Activated CD4-positive, CD25-positive, alpha-beta regulatory T cell treated with anti-CD3 and anti-CD28 coated beads, Interleukin-2, amount 50 U/mL, for 24 hours (primary cell): ENCODE measurements around the gene KDM2A.
A peak's percentile ranks its signal among the peaks of the same experiment; 100 is the strongest.

Experiments
- ATAC-seq, 2 donors: fragments of 150-1000 bp; cut with Tn5 transposase; one replicate each; pipeline ENCODE4 v1.10.0; 2021; ENCODE audit warnings: mild to moderate bottlenecking in 1 of 2, moderate library complexity in 1 of 2

The KDM2A gene

GRCh38 chr11:67262731-67263675 lies 143.9 kb downstream of the KDM2A start:
- peak; percentile 52 to 58 for ATAC-seq

DNA sequence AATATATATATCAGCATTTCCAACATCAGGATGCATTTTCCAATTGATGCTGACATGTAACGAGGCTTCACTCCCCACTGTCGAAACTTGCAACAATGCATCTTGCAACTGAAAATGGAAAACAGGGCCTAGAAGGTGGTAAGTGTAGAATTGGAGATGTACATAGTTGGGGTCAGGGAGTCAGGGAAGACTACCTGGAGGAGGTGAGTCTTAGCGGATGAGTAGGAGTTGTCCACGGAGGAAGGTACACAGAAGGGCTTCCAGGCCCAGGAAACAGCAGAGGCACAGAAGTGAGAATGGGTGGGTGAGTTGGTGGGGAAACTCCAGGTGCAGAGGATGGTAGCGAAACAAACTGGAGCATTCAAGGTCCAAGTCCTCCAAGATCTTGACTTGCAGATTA lies 145.2 kb downstream of the KDM2A start:
- ATAC-seq: no peak

DNA sequence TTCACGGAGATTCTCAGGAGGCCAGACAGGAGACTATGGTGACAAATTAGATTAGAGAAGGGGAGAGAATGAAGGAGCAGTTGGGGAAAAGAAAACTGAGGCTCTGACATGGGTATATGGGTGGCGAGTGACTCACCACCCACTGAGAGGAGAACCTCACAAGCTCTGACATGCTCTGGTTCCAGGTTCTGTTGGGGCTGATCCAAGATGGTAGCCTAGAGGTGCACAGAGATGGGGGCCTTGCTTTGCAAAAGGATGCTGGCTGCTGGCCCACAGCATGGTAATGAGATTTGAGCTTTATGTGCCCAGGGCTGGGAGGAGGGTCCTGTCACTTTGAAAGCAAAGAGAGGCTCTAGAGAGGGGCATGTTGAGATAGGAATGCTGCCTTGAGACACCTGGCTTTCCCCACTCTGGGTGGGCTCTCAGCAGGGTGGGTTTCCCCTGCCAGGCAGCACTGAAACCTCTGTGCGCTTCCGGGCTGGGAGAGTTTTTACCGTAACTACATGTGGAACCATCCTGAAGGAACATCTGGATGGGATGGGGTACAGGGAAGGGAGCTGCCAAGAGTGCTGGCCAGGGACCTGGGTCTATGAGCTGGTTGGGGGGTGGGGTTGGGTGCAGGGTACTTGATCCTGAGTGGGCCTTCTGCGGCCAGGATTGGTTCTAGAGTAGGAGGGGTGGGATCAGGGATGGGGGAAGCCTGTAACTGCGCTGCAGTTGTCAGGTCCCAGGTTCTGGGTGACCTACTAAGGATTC lies 146.0 kb downstream of the KDM2A start:
- ATAC-seq: no peak

- peak; percentile 51 to 52 for ATAC-seq
Measured at GRCh38 chr11:67265633-67266448, 146.8 kb downstream of the KDM2A start.

- peak; percentile 9 to 22 for ATAC-seq
Measured at GRCh38 chr11:67266449-67267187, 147.6 kb downstream of the KDM2A start, which contains the start of gene GRK2. GRK2 (plus strand) TSS chr11:67266473; CDS start chr11:67266700, 227 bp downstream.

GRCh38 chr11:67267188-67268080 lies 148.4 kb downstream of the KDM2A start:
- no peak for ATAC-seq

DNA sequence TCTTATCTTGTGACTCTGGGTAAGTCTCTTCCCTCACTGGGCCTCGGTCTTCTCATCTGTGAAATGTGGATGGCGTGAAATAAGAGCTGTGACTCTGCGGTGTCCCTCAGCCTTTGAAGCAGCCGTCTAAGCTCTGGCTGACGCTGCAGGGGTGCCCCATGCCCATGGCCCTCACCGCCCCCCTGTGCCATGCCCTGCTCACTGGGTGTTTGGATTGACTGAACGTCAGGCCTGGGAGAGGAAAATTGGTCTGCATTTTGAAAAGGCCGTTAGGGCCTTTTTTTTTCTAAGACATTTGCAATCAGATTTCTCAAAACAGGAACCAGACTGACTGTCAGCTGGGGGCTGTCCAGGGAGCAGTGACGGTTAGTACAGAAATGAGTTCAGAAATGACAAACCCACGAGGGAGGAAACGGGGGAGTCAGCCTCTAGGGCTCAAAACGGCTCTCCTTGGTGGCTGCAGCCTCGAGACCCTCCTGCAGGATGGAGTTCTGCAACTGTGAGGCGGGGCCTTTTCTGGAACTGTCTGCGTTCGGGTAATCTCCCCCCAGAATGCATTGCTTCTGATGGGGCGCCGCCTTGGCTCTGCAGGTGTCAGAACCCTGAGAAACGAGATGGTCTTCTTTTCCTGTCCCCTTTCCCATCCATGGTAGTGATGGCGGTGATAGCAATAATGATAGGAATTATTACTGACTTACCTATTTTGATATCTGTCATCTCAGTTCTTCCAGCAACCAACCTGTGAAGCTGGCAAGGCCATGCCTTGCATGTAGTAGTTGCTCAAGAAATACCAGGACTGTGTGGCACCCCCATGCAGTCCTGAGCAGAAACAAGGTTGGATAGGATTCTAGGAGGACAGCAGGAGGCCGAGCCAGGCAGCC lies 149.3 kb downstream of the KDM2A start:
- peak; percentile 64 to 68 for ATAC-seq

DNA sequence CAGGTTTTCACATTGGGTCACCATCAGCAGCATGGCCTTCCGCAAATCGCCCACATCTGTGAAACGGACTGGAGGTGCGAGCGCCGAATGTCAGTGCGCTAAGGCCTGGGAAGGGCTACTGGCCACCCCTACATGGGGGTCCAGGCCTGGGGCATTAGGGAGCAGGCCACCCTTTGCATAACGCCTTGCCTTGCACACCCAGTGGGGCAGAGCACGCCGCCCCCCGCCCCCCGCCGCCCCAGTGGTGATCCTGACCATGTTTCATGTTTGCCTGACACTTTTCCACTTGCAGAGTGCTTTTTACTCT lies 149.9 kb downstream of the KDM2A start:
- ATAC-seq: no peak

DNA sequence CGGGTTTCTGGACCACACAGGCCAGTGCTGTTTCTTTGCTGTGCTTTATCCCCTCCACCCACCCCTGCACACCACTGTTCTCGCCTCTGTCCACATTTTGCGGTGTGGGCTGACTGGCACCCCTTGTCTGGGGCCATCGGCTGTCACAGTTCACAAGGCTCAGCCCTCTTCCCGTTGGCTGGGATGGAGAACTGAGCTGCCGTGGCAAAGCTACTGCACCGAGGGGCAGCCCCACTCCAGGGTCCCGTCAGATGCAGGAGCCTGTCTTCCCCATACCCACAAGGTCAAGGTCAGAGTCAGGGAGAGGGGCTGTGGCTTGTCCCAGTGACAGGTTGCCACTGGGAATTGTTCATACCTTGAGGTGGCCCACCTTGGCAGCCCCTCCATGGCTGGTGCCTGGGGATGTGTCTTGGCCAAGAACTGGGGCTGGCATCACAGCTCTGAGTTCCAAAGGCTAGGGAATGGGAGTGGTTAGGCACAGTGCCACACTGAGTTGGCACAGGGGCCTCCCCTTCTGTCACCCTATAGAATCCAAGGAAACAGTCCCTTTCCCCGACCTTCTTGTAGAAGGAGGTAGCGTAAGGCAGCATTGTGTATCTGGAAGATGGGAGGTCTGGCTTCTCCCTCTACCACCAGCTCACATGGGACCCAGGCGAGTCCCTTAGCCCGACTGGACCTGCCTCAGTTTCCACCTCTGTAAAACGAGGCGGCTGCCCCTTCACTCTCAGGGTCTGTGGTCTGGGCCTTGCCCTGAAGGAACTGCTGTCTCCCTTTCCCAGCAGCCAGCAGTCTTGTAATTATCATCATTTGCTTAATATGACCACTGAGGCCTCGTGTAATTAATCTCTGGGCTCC lies 150.6 kb downstream of the KDM2A start:
- no peak for ATAC-seq

DNA sequence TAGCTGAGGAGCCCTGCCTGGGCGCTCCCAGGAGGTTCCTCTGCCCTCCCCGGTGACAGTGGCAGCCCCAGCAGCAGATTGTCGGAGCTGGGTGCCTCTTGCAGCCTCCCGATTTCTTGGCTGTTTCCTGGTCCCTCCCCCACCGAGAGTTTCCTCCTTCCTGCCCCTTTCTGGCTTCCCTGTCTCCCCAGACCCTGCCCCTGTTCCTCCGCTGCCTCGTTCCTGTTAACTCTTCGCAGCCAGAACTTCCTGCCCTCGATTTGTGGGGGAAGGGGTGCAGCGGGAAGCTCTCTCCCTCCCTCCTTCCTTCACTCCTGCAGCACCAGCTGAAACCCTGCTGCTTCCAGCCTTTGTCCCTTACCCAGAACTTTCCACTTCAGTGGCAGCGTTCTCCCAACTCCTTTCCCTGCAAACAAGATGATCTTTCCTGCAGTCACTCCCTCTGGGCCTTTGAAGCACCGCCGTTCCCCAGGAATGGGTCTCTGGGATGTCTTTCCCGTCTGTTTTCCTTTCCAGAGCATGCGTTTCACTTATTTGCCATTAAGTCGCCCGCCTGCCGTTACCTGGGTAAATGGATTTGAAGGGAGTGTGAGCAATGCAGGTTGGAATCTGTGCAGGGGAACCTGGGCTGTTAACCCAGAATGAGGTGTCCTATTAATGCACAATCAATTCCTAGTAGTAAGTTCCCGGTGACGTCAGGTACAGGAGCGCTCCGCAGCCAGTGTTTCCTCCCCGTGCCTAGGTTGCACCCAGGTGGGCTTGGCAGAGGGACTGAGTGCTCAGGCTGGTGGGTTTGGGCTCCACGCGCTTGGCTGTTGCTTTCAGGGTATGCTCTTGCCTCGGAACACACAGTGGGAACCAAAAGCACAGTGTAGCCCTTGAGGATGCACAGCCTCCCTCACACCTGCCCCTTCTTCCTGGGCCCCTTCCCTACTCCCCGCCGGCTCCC lies 151.5 kb downstream of the KDM2A start:
- ATAC-seq: no peak

DNA sequence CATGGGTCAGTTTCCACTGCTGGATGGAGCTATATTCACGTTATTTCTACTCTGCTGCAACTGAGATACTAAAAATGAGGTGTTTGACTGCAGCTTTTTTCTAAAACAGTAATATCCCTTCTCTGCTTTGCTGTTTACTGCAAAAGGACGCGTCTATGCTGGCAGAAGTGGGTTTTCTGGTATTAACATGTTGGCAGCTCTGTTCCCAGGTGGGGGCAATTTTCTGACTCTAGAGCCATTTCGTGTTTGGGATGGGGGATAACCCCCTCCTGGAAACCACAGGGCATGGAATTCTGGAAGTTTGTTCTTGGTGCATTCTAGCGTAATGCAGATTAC lies 152.1 kb downstream of the KDM2A start:
- ATAC-seq: no peak

DNA sequence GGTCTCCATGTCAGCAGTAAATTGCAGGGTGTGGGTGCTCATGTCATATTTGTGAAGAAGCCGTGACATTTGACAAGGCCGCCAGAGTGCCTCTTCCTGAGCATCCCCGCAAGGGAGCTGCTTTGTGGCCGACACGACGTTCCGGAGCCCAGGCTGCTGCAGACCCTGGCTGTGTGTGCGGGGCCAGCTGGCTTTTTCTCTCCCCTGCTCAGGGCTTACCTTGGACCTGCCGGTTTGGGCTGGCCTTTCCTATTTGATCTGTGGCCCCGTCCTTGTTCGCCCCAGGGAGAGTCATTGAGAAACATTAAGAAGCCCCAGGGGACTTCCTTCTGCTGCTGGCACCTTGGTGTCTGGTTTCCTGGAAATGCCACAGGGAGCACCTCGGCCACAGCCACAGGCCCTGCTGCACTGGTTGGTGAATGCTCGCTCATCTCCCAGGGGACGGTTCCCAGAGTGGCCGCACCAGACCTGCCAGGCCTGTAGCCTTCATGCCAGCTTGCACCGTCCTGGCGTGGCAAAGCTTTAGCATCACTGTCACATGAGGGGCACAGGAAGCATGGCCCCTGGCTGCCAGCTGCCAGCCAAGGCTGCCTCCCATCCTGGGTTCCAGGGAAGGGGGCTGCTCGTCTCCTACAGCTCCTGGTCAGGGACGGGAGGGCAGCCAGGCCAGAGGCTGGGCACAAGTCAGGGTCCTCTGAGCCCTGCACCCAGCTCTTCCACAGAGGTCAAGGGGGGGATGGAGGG lies 152.7 kb downstream of the KDM2A start:
- ATAC-seq: peak; percentile 41 to 52

- ATAC-seq: peak; percentile 25 to 26
Measured at GRCh38 chr11:67272327-67273259, 153.5 kb downstream of the KDM2A start.

DNA sequence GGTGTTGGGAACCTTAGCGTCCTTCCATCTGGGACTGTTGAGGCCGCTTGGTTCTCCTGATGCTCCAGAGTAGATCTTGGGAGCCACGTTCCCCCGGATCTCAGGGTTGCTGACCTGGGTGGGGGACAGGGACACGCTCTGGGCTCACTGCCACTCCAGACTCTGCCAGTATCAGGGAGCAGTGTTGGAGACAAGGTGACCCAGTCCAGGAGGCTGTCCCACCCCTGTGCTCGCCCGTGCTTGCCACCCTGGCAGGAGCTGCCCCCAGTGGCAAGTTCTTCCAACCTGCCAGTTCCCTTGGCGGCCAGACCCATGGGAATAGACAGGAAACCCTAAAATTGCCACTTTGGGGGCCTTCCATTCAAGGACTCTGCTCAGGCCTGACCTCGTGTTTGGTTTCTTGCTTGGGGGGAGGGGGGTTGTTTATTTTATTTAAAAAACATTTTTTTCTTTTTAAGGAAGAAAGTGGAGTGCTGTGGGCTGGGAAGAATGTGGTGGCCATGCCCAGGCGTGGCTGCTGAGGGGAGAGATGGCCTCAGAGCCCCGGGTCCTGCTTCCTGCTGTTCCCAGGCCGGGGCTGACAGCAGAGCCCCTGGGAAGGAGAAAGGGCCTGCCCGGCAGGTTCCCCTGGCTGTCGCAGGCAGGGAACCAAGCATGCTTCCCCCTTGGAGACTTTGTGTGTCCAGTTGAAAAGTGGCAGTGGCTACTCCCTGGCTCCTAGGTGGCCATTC lies 154.4 kb downstream of the KDM2A start:
- no peak for ATAC-seq
